Suppressor macrophage treated with lipopolysaccharide for 4 hours (primary cell): ENCODE measurements around the gene LHX3.

Source experiments
- DNase-seq: peaks from one replicate; pipeline ENCODE4 v3.0.0-alpha.2; 2020

The LHX3 gene

DNA sequence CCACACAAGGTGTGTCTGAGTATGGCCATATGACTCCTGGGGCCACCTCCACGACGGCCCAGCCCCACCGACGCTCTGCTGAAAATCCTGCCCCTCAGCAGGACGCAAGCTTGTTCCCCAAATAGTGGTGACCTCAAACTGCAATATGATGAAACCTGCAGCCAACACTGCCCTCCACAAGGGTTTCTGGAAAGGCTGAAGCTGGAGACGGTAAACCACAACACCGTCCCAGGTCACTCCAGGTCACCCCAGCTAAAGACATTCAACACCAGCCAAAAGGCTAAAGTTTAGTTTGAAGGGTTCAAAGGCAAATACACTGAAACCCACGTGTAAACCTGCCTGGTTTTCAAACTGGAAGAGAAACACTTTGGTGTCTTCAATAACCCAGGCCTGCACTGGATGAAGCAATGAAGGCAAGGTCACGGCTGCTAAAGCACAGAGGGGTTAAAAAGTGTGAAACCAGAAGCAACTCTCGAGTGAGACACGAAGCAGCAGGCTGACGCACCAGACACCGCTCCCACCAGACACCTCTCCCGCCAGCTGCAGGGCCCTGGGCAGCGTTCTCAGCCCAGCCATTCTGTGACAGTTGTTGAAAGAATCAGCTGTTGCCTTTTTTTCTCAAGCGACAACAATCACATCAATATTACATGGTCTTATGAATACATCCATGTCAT lies 1.8 kb upstream of the LHX3 start:
- no peak for DNase-seq

DNA sequence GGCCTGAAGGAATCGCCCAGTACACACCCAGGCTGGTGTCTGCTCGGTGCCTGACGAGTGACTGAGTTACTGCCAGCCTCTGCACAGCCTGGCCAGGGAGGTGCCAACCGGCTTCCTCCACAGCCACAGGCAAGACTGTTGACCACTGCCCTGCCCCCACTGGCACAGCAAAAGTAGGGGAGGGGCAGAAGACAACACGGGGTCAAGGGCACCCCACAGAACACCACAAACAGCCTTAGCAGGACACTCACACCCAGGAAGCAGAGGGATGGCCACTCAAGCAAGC lies 722 bp upstream of the LHX3 start:
- no peak for DNase-seq

DNA sequence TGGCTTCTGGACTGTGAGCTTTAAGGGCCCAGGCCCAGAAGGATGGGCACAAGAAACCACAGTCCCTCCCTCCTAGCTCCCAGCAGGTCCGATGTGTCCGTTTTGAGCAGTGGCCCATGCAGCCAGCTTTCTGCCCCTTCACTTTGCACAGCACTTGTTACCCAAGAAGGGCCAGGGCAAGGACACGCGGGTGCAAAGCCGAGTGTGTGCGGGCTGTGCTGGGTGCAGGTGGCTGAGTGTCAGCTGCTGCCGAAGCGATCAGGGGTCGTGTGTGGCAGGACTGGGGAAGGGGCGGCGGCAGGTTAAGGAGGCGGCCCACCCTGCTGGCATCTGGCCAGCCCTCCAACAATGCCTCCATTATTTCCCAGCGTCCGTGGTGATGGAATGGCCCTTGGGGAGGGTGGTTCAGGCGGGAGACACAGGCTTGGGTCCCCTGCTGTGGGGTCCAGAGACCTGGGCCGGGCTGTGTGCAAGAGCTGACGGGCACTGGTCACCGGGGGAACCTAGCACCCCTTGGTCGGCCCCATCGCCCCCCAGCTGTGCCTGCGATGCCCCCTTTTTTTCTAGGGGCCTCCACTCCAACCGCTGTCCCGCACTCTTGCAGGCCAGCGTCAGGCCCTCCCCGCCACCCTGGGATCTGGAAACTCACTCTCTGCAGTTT lies 653 bp downstream of the LHX3 start:
- DNase-seq = no peak

DNA sequence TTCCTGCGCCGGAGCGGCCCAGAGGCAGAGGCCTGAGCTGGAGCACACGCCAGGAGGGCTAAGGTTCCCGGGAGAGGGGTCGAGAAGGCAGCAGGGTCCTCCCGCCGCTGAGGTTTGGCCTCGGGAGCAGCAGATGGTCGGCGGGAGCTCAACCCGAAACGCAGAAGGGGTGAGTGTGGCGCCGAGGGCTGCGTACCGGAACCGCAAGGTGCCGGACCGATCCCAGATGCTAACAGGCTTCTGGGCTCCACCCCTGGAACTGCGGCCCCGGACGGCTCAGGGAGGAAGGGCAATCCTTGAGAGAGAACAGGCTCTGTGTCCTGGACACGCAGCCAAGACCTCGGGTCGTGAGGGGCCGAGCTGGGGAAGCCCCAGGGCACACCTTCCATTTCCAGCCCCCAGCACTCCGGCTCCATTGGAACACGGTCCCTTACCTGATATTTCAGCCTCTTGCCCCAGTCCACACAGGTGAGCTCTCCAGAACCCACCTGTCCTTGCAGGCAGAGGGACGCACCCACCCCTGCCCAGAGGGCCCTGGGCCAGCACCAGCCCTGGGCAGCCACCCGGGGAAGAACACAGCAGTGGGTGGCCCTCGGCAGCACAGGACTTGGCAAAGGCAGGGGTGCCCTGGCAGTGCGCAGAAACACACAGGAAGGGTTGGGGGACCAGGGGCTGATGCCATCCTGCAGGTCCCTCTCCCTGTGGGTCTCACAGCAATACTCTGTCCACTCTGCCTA lies 1.4 kb downstream of the LHX3 start:
- DNase-seq = no peak

DNA sequence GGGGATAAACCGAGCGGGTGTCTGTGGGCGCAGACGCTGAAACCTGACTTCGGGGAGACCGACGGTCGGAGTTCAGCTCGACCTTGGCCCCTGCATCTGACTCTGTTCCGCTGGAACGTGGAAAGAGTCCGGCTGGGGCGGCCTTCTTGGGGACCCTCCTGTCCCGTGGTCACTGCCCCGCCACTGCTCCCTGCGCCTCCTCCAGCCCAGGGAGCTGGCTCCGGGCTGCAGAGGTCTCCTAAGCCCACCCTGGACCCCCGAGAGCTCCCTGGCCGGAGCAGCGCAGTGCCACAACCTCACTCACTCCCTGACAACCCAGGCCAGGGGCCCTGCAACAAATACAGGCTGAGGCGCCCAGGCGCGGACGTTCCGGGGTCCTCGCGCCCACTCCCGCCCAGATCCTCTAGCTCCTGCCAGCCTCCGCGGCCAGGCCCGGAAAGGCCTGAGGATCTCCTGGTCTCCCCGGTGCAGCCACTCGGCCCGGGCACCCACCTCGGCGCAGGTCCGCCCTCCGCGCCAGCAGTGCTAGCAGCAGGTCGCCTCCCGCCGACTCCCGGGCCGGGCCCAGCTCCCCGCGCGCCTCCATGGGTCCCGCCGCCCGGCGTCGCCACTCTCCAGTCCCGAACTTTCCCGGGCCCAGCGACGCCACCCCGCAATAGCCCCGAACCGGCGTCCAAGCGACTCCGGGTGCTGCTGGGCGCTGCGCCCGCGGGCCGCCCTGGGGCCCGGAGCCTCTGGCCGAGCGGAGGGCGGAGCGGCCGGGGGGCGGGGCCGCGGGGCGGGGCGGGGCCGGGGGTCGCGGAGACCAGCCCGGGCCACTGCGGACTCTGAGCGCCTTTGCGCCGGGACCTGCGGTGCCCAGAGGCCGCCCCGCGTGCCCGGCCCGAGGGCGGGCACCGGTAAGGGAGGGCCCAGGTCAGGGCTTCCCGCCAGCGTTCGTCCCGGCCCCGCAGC lies 2.2 kb downstream of the LHX3 start:
- no peak for DNase-seq

DNA sequence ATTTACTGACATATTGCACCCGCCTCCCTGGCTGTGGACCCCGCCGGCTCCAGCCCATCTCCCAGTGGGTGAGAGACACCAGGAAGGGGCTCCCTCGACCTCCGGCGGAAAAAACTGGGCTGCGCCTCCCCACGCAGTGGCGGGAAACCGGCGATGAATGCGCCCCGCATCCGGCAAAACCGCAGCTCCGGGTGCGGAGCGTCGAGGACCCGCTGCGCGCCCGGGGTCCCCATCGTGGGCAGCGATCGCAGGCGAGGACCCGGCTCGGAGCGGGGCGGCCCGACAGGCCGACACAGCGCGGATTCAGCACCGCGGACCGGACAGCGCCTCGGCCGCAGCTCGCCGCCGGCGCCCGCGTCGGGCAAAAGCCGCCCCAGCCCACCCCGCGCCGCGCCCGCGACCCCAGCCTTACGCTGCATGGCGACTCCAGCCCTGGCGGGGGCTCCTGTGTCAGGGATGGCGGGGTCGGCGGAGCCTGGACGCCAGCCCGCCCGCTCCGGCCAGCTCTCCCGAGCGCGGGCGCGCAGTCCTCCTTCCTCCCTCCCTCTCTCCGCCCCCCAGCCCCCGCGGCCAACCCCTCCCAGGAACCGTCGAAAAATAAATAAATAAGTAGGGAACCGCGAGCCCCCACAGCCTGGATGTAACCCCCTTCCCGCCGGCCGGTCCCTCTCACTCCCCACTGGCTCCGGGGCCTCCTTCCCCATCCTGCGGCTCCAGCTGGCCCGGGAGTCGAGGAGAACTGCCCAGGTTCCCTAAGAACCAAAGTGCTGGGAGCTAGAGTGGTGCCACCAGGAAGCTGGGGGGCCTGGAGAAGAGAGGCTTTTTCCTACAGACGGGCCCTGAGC lies 3.1 kb downstream of the LHX3 start:
- no peak for DNase-seq

DNA sequence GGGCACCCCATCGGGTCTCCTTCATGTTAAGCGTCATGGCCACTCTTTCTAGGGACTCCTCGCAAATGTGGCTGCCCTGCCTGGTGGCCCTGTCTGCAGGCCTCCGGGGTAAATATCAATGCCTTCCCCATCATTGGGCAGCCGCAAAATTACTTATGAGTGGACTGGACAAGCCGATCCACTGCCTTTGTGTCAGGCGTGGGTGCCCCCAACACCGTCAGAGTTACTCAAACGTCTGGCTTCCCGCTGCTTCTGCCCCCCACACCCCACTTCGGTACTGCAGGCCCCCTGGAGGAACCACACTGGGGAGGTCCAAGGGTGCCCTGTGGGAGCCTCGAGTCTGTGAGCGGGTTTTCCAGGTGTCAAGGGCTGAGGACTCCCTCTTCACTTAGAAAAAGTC lies 3.8 kb downstream of the LHX3 start:
- no peak for DNase-seq

DNA sequence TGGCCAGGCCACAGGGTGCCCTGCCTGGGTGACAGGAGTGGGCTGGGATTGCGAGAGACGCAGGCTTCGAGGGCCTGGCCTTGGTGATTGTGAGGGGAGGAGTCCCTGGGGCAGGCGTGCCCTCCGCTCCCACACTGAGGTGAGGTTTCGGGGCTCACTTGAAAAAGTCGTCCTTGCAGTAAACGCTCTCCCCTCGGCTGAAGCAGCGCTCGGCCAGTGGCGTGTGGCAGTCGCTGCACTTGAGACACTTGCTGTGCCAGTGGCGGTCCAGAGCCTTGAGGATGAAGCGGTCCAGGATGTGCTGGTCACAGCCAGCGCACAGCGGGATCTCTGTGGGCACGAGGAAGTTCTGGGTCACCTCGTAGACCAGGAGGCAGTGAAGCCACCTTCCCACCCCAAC lies 4.5 kb downstream of the LHX3 start:
- DNase-seq = no peak

DNA sequence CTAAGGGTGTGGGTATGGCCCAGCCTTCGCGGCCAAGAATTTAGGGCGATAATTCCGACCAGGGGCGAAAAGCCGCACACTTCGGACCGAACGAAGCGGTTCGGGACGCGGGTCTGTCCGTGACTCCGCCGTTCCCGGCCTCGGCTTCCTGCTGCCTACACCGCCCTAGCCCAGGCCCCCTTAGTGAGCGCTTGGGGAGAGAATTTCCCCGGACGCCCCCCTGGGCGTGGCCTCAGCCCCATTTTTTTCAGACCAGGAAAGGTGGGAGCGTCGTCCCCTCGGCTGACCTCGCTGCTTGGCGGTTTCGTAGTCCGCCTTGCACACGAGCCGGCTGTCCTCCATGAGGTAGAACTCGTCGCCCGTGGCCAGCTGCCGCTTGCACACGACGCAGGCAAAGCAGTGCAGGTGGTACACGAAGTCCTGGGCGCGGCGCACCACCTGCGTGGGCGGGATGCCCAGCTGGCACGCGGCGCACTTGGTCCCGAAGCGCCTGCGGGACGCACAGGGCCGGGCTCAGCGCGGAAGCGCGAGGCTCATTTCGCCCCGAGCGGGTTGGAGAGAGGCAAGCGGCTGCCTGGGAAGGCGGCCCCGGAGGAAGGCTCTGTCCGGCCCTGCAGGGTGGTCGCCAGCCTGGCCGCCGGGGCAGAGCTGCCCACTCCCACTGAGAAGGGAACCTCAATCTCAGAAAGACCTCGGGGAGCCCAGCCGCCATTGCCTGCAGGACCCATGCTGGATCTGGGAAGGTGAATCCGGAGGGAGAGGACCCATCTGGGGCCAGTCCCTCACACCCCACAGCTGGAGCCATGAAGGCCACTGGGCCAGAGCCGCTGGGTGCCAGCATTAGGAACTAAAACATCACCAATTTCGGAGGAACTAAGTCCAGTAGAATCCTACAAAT lies 5.3 kb downstream of the LHX3 start:
- no peak for DNase-seq

DNA sequence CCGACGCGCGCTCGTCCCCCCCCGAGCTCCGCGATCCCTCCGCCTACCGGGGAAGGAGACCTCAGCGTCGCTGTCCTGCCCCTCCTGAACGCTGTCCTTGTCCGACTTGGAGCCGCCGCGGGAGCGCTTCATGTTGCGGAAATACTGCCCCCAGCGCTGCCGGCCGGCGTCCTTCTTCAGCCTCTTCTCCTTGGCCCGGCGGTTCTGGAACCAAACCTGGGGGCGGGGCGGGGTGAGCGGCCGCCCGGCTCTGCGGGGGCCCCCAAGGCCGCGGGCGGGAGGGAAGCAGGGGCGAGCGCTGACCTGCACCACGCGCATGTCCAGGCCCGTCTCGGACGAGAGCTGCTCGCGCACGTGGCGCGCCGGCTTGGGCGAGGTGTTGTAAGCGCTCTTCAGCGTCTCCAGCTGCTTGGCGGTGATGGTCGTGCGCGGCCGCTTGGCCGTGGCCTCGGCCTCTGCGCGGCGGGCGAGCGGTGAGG lies 6.3 kb downstream of the LHX3 start:
- DNase-seq = no peak

DNA sequence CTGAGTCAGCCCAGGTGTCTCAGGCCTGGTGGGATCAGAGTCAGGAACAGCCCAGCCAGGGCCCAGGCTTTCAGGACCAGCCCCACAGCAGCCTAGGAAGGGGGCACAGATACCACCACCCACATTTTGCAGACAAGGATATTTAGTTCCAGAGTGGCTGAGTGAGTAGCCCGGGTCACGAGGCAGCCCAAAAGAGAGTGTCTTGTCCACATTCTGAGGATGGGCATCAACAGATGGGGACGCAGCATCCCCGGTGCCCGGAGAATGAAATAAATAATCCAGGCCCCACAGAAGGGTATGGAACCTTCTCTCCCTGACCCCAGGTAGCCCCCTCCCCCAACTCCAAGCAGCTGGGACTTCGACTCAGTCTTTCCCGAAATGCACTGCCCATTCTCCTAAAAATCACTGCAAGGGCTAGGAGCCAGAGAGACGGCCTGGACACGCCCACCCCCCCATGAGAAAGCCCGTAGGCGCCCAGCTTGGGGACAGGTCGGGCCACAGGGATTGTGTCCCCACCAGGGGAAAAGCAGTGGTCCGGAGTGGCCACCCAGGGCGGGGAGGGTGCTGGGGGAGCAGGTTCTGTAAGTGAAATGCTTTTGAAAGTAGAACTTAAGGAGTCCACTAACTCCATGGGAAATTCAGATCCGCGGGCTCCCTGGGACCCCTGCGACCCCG lies 6.9 kb downstream of the LHX3 start:
- DNase-seq = no peak

DNA sequence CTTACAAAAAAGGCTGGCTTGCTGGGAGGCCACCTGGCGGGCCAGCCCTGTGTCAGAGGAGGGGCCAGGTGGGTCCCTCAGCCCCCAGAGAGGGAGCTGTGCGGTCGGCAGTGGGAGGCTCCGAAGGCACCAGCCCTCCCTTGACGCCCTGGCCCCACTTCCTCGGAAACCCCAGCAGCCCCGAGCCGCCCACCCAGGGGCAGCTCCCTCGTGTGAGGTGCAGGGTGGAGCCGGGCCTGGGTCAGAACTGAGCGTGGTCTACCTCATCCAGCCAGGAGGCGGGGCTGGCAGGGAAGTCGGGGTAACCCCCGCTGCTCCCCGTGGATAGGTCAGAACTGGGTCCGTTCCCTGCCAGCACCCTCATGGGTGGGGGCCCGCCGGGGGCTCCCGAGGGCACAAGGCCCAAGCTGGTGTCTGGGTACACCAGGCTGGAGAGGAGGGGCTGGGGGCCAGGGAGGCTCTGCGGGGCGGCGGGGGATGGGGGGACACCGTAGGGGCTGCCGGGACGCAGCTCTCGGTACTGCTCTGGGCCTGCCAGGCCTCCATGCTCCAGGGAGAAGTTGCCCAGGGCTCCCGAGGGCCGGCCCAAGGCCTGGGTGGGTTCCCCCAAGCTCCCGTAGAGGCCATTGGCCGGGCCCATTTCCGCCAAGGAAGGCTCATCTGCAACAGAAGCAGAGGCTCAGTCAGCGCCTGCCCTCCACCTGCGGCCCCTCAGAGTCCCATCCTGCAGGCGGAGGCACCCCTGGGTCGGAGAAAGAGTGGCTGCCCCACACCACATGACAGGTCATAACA lies 7.6 kb downstream of the LHX3 start:
- no peak for DNase-seq

DNA sequence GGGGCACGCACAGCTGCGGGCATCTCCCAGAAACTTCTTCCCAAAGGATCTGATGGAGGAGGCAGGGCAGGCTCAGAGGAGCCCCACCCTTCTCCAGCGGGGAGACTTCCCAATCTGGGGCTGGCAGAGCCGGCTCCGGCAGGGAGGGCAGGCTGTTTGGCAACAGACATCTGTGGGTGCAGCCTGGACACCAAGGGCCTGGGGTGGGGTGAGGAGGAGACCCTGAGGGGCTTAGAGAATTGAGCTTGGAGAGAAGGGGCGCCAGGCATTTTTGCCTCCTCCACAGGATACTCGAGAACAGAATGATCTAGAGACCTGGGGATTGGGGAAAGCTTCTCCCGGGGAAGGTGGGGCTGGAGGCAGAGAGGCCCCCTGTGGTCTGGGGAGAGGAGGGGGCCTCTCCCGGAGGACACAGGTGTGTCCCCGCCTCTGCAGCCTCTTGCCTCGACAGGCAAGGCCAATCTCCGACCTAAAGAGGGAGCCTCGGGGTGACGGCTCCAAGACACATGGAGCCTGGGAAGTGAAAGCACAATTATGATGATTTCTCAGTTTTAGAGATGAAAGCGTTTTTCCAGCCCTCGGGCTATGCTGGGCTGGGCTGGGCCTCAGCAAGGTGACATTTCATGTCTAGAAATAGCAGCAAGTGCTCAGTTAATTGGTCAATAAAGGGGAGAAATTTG lies 8.4 kb downstream of the LHX3 start:
- DNase-seq = no peak

DNA sequence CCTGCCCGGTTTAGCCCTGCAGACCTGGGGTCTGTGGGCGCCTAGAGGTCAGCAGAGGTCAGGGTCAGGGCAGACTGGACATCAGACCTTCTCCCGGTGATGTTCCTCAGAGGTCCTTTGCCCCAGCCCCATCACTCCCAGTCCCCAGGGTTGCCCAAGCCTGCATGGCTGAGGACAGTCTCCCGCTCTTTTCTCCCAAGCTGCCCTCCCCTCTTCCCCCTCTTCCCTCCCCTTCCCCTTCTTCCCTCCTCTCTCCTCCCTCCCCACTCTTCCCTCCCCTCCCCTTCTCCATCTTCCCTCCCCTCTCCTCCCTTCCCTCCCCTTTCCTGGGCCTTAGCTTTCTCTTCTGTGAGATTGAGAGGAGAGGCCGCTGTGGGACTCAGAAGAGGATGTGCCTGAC lies 10.4 kb downstream of the LHX3 start:
- DNase-seq = no peak

DNA sequence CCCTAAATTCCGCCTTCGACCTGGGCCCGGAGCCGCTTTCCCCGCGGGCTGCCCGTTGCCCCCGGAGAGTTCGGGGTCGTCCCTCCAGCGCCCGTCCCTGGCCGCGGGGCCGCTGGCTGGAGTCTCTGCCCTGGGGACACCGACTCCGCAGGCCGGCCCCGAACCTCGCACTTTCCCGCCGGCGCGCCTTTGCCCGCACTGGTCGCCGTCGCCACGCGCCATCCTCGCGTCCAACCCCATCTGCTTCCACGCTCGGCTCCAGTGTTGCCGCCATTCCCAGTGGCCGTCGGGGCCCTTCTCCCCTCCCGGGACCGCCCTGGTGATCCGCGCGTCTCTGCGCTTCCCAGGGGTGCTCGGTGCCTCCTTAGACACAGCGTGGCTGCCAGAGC lies 11.0 kb downstream of the LHX3 start:
- no peak for DNase-seq

DNA sequence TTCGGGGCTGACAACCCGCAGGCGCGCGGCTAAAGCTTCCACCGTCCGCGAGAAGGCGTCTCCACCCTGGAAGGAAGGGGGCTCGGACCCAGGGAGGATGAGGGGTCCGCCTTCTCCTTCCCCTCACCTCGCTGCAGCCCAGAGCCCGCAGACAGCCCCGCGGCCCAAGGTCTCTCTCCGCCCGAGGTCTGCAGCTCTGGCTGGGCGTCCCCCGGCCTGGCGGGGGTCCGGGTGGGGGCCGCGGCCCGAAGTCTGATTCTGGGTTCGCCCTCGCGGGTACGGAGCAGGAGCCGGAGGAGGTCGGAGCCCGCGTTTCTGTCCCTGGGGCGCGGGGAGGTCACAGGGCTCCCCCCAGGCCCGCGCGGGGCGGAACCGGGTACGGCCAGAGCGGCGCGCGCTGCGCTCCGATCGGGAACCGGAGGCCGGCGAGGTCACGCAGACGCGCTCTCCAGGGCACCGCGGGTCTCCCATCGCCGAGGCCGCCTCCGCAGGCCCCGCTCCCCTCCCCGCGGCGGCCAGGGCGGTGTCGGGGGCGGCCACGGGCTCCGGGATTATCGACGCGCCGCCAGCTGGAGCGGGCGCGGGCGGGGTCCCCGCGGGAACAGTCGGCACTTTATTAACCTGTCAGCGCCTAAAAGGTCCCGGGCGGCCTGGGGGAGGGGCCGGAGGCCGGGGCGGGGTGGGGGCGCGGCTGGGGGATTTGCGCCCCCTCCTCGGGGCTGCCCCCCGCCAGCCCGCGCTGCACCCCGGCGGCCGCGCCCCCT lies 11.6 kb downstream of the LHX3 start:
- no peak for DNase-seq

DNA sequence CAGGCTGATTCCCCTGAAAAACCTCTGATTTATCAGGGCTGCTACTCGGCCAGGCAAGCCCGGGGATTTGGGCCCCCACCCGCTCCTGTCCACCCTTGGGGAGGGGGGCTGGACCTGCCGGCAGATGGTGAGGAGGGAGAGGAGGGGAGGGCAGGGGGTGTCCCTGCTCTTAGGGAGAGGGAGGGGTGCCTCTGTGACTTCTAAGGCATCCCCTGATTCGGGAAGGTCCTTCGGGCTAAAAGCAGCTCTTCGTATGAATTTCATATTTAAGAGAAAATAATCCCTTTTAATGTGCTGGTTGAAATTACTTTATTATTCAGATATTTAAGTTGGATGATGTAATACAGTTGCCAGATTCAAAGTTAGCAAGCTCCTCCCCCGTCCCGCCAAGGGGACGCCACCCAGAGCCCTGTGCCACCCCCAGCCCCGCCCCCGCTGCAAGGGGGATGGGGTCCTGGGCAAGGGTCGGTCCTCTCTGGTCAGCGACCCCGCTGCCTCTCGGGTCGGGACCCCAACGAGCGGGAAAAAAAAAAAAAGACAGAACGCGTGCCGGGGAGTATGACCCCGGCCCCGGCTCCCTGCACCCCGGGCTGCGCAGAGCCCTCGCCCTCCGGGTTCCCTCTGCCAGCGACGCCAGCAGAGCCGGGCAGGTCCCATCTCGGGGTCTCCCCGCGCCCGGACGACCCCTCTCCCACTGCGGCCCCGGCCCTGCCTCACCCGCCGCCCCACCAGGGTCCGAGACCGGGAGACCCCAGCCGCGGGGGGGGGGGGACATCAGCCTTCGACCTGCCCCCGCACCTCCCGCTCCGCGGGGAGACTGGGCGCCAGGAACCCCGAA lies 12.4 kb downstream of the LHX3 start:
- no peak for DNase-seq

DNA sequence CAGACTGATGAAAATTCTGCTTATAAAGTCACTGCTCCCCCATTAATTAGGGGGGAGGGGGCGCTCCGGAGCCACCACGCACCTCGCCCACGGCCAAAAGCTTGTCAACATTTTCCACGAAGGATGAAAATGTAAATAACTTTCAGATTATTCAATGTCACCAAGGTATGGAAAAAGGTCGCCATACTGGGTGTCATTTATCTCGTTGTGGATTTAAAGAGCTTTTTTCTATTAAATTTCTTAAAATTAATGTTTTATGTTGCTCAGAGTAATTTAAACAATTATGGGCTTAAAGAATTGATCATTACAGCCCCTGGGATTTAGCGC lies 13.0 kb downstream of the LHX3 start:
- DNase-seq = no peak
